Measurements from ENCODE around the gene TSPAN16. TPM values are rescaled to one million over a fixed set of nuclear protein-coding genes. Genes with fewer than 3 reads are reported as not detected.

The TSPAN16 gene
- total RNA-seq, 1 experiment from 2014 or later: not detected

GRCh38 chr19:11324079-11324661 lies 28.2 kb downstream of the TSPAN16 start:
- no peak overlapping the region for H3K27ac ChIP-seq (ENCODE audit: insufficient read length, low read depth, low read length)
- no peak overlapping the region for H3K9ac ChIP-seq (ENCODE audit: extremely low read depth, insufficient read length, low read length)
- H3K4ac ChIP-seq (ENCODE audit: low read depth, low read length): no peak overlapping the region
- H3K4me2 ChIP-seq (ENCODE audit: insufficient read depth, insufficient read length, low read length): no peak overlapping the region
- H3K56ac ChIP-seq (ENCODE audit: insufficient read length, low read depth, low read length): no peak overlapping the region
- no CpG with 5 or more reads among the region's 10 CpGs for whole genome bisulfite sequencing (ENCODE audit: extremely low coverage, insufficient read length, low lambda C conversion rate)
- no peak overlapping the region for H4K8ac ChIP-seq (replicated peaks; ENCODE audit: insufficient read length, low read depth, low read length)
- H3K79me2 ChIP-seq (ENCODE audit: insufficient read depth, low read length): no peaks in the 10 kb centered on the region
- no peak overlapping the region for H2BK15ac ChIP-seq (ENCODE audit: low read depth, low read length)
- H3K27ac Mint-ChIP-seq: peak overlapping the region in 2 of 3 experiments; percentile 17 to 77; a peak in 1 of 7 replicates
- no peak overlapping the region for H2BK12ac ChIP-seq (ENCODE audit: insufficient read length, low read depth, low read length)
- peaks cover 4% of the 10 kb centered on the region; the same call in 1 of the 2 replicates for H3K27me3 Mint-ChIP-seq (ENCODE audit: low read depth)
- no peak overlapping the region for H3K18ac ChIP-seq (ENCODE audit: insufficient read length, low read depth, low read length)
- H3K4me1 ChIP-seq (ENCODE audit: insufficient read depth, low read length): no peaks in the 10 kb centered on the region
- no peak overlapping the region for H3K23ac ChIP-seq (ENCODE audit: insufficient read length, low read depth, low read length)
- no peaks in the 10 kb centered on the region for H3K9me3 Mint-ChIP-seq
- H2BK20ac ChIP-seq (ENCODE audit: low read depth, low read length, poor library complexity, severe bottlenecking): no peak overlapping the region
- no peak overlapping the region for H4K5ac ChIP-seq (ENCODE audit: insufficient read length, low read depth, low read length)
- H3T11ph ChIP-seq (ENCODE audit: low read length): no peak overlapping the region
- no peak overlapping the region for H3K4me3 Mint-ChIP-seq
- no peaks in the 10 kb centered on the region for H3K9me3 ChIP-seq (ENCODE audit: control insufficient read depth, low read depth, low read length)
- no peak for TF ChIP-seq CTCF (conservative IDR thresholded peaks at IDR 0.05)
- H2AFZ ChIP-seq (ENCODE audit: low read length): no peak overlapping the region
- no peak overlapping the region for H3K14ac ChIP-seq (ENCODE audit: insufficient read depth, low read length)
- no peak overlapping the region for H4K91ac ChIP-seq (ENCODE audit: insufficient read length, low read depth, low read length)
- H3K36me3 Mint-ChIP-seq (ENCODE audit: insufficient read depth in 1 of 3, low read depth in 3 of 3): peaks cover 0 to 13% (median 11%) of the 10 kb centered on the region in 3 experiments; a peak in 3 of 7 replicates
- no peak for DNase-seq
- H2BK5ac ChIP-seq (ENCODE audit: insufficient read length, low read length): no peak overlapping the region
- H4K20me1 ChIP-seq (ENCODE audit: control insufficient read depth, insufficient read depth, insufficient read length): no peaks in the 10 kb centered on the region
- no peaks in the 10 kb centered on the region for H3K27me3 ChIP-seq (ENCODE audit: insufficient read depth, low read length)
- peaks cover 6 to 11% of the 10 kb centered on the region in 2 experiments for H3K4me1 Mint-ChIP-seq
- H2BK120ac ChIP-seq (ENCODE audit: low read depth, low read length, poor library complexity, severe bottlenecking): no peak overlapping the region
- H2AK5ac ChIP-seq (ENCODE audit: insufficient read length, low read length): no peak overlapping the region
- H3K79me1 ChIP-seq (ENCODE audit: insufficient read depth, low read depth, low read length, poor library complexity, severe bottlenecking): no peaks in the 10 kb centered on the region
- H3K23me2 ChIP-seq (ENCODE audit: insufficient read length, low read depth, low read length, poor library complexity, severe bottlenecking): no peaks in the 10 kb centered on the region

All from H9 (cell line).